NCI-H2227 (cell line): Measurements from ENCODE around the gene NEDD4L.

ENCODE experiments used
- DNase-seq: peaks from one replicate; lab custom pipeline; 2025; ENCODE audit not compliant: unreplicated experiment; lab: John Stamatoyannopoulos, UW

Gene NEDD4L

DNA sequence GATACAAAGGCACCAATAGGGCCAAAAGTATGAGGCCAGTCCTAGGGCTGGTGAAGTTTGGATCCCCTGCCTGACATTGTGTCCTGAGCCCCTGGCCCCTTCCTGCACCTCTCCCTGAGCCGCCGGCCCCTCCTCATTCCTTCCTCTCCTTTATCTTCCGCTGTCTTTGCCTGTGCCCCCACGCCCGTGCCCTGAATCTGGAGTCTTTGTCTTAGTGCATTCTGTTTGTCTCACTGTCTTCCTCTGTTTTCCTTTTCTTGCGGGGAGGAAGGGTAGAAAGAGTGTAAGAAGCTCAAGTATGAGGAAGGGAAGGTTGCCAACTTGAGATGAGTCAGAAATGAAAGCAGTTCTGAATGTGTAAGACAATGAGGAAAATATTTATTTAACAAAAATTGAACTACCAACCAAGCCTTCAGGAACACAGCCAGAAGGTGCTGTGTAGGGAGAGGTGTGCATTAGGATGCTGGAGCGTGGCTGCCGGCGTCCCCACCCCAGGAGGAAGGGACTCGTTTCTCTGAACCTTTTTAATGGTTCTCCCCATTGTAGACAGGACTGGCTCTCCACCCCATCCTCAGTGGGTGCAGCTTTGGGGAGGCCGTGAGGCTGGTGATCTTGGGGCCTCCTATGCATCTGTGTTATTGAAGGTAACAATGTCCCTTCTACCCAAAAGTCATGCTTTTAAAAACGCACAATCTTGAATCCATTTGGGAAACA lies 133.1 kb downstream of the NEDD4L start:
- no peak for DNase-seq

- no peak for DNase-seq
Measured at GRCh38 chr18:58177896-58178470, 134.0 kb downstream of the NEDD4L start.

- DNase-seq, result no peak
Measured at GRCh38 chr18:58178511-58178910, 134.5 kb downstream of the NEDD4L start.

- no peak for DNase-seq
Measured at GRCh38 chr18:58180172-58180571, 136.1 kb downstream of the NEDD4L start.

GRCh38 chr18:58180738-58181353 lies 136.8 kb downstream of the NEDD4L start:
- peak; percentile 75 for DNase-seq

GRCh38 chr18:58181988-58182387 lies 138.0 kb downstream of the NEDD4L start:
- no peak for DNase-seq

- no peak for DNase-seq
Measured at GRCh38 chr18:58183226-58183625, 139.2 kb downstream of the NEDD4L start.

DNA sequence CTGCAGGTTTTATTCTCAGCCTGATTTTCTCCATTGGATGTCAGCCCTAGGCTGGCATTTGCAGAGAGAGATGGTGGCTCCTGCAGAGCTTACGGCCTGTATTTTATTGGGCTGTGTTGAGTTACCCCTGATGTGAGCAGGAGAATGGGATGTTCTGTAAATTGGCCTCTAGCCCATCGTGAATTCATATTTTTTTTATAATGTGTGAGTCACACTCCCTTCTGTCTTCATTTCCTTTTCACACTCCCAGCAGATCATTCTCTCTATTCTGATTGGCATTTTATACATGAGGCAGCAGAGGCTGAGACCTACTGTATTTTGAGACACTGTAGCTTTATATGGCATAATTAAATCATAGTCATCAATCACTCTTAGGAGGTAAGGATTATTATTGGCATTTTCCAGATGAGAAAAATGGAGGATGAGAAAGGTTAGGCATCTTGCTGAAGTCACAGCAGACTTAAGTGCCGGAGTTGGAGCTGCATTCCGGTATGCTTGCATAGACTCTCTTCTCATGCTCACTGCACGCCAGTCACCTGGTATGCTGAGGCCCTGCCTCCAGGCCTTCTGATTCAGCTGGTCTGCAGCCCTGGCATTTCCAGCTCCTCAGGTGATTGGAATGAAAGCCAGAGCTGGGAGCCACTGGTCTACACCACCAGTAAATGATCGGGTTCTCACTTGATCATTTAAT lies 142.4 kb downstream of the NEDD4L start:
- DNase-seq, result no peak

GRCh38 chr18:58187674-58188073 lies 143.6 kb downstream of the NEDD4L start:
- DNase-seq, result no peak

DNA sequence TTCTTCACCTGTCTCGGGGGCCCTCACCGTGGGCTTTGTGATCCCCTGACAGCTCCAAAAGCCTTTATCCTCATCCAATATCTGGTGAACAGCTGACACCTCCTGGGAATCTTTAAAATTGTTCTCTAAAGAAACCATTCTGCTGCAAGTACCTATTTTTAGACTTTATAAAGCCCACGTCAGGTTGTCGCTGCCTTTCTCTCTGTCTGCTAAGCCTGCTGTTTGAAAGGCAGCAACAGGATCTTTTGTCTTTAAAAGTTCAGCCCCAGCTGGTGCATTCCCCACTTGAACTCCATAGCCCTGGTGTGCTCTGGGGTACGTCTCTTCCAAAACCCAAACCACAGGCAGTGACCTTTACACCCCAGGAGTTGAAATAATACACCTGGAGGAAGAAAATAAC lies 145.0 kb downstream of the NEDD4L start:
- DNase-seq, result no peak

GRCh38 chr18:58190842-58191530 lies 147.0 kb downstream of the NEDD4L start:
- no peak for DNase-seq

DNA sequence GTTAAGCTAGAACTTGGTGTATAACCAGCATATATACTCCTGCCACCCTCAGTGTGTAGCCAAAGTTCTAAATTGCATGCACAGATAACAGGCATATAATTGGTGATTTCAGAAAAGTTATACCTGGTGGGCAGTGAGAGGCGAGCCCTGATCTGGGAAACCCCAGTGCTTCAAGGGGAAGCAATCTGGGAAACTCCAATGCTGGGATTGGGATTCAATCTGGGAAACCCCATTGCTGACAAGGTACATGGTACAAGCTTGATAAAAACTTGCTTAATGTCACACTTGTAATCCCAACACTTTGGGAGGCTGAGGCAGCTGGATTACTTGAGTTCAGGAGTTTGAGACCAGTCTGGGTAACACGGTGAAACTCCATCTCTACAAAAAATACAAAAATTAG lies 147.6 kb downstream of the NEDD4L start:
- DNase-seq, result no peak

GRCh38 chr18:58192519-58192918 lies 148.5 kb downstream of the NEDD4L start:
- DNase-seq, result no peak

DNA sequence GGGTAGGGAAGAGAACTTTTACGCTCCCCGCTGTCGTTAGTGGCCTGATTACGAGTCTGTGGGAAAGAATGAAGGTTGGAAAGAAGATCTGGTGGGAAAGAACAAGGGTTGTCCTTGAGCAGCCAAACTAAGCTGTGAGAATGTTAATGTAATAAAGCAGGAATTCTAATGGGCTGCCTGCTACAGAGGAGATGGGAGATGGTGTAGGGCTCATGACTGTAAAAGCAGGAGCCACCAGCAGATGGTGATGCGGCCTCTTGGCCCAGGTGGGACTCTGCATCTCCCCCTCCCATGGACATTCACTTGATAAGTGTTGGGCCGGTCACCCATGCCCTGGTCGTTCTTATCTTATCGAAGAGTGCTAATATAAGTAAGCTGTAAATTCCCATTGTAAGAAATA lies 150.0 kb downstream of the NEDD4L start:
- peak; percentile 21 for DNase-seq

- DNase-seq, result peak; percentile 62
Measured at GRCh38 chr18:58195278-58195765, 151.3 kb downstream of the NEDD4L start.

DNA sequence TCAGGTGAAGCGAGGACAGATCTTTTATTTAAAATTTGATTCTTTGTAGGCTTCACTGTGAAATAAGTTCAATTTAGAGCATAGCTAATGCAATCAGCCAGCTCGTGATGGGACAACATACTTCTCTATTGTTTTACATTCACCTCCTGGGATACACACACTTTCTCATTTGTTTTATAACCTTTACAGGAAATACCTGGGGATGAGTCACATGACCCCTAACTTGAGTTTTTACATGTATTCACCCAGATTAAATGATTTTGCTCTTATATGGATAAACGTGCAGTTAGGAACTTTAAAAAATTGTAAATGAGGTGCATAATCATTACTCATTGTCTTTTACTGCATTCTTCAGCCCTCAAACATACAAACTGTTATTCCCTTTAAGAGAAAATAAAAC lies 152.1 kb downstream of the NEDD4L start:
- no peak for DNase-seq

DNA sequence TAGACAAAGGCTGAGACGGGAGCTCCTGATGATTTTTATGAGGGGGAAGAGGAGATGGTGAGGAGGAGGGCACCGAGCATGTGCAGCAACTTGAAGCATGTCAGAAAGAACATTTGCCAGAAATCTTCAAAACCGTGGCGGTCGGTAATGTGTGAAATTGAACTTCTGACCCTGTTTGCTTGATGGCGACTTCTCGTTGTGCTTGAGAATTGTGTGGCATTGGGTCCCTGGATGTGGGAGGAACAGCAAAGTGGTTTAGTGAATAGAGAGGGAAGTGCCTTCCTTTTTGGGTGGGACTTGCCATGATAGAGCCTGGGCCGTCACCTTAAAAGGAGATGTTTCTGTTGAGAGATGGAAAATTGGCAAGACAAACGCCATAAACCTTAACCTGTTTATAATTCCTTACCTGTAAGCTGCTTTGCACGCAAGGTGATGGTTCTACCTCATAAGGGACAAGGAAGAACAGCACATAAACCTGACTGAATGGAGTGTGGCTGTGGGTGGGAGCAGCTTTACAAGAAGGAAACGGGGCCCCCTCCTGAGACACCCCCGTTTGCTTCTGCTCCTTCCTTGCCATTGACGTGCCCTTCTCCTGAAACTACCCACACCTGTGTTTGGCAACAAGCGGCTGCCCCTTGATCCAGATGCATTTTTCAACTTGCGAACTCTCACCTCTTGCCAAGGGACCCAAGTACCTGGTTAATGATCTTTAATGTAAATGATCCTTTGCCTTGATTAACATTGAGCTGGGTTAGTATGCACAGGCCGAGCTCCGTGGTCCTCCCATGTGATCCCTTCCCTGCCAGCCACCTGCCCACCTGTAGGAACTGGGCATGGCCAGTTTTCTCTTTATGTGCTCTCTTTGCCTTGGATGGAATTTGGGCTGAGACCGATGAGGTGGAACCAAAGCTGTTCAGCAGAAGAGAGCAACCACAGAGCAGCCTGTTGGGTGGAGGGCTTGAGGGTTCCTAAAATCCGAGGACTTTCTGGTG lies 153.2 kb downstream of the NEDD4L start:
- DNase-seq, result no peak

DNA sequence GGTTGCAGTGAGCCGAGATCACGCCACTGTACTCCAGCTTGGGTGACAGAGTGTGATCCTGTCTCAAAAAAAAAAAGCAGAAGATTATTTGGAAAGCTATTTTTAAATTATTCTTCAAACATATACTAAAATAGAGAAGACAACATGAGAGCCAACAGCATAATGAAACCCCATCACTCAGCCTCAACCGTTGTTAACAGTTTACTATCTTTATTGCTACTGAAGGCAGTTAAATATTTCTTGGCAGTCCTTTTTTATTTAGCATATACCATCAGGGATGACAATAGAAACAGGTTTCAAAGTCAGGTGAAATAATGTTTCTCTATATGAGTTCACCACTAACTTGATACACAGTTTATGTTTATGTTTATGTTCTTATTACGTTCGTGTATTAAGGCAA lies 157.2 kb downstream of the NEDD4L start:
- DNase-seq, result no peak

- no peak for DNase-seq
Measured at GRCh38 chr18:58201733-58202730, 158.0 kb downstream of the NEDD4L start.
